CD14-positive monocyte (primary cell): ENCODE data around the gene DIPK1C. TPM values are rescaled to one million over a fixed set of nuclear protein-coding genes. Genes with fewer than 3 reads are reported as not detected.

ENCODE experiments used
- DNase-seq, 3 donors: peaks; one replicate each; pipeline ENCODE4 v3.0.0-alpha.2; 2011 to 2022
- H2AFZ ChIP-seq: 2 replicates; pipeline ENCODE4 v1.6.0; 2012; ENCODE audit warnings: mild to moderate bottlenecking, low read depth, low read length, inconsistent platforms; ENCODE audit not compliant: insufficient read depth, poor library complexity, severe bottlenecking
- H3K27ac ChIP-seq, 2 donors: 1 replicate in 1 of 2; 2 replicates in 1 of 2; pipeline ENCODE4 v1.5.1; 2012 to 2013; ENCODE audit warnings: low read length in 2 of 2, control low read depth in 1 of 2, inconsistent platforms in 1 of 2, low read depth in 1 of 2, mild to moderate bottlenecking in 1 of 2
- H3K27me3 ChIP-seq, 2 donors: one replicate each; pipeline versions ENCODE4 v1.6.0 to v1.6.1; 2011 to 2013; ENCODE audit warnings: low read length in 2 of 2; ENCODE audit not compliant: control insufficient read depth in 2 of 2, insufficient read depth in 2 of 2
- H3K36me3 ChIP-seq, 2 donors: replicated peaks in 1 of 2; 1 replicate in 1 of 2; 2 replicates in 1 of 2; pipeline versions ENCODE4 v1.5.1 to v1.6.1; 2012 to 2013; ENCODE audit warnings: low read length in 2 of 2, control low read depth in 1 of 2, inconsistent platforms in 1 of 2, mild to moderate bottlenecking in 1 of 2; ENCODE audit not compliant: insufficient read depth in 2 of 2, control insufficient read depth in 1 of 2
- H3K4me1 ChIP-seq, 2 donors: 1 replicate in 1 of 2; 2 replicates in 1 of 2; pipeline versions ENCODE4 v1.5.1 to v1.6.1; 2012 to 2013; ENCODE audit warnings: low read length in 2 of 2, control low read depth in 1 of 2, inconsistent platforms in 1 of 2, mild to moderate bottlenecking in 1 of 2, moderate library complexity in 1 of 2; ENCODE audit not compliant: insufficient read depth in 2 of 2, control insufficient read depth in 1 of 2
- H3K4me2 ChIP-seq: replicated peaks from 2 replicates; pipeline ENCODE3; 2012; ENCODE audit warnings: low read length, moderate library complexity, mild to moderate bottlenecking; ENCODE audit not compliant: poor library complexity, severe bottlenecking; ENCODE audit errors: extremely low read depth
- H3K4me3 ChIP-seq, 3 experiments: fragments of 200-600 bp in 1 of 3; sonication (generic) in 1 of 3; replicated peaks in 1 of 3; 1 replicate in 2 of 3; 2 replicates in 1 of 3; pipeline ENCODE4 v1.5.1; 2011 to 2013; ENCODE audit warnings: low read length in 3 of 3, mild to moderate bottlenecking in 3 of 3, control low read depth in 2 of 3, low read depth in 2 of 3, inconsistent platforms in 1 of 3, moderate library complexity in 1 of 3
- H3K79me2 ChIP-seq: 2 replicates; pipeline ENCODE4 v1.6.0; 2012; ENCODE audit warnings: mild to moderate bottlenecking, control low read depth, inconsistent platforms, low read length, moderate library complexity; ENCODE audit not compliant: insufficient read depth
- H3K9ac ChIP-seq: 2 replicates; pipeline ENCODE4 v1.6.0; 2017; ENCODE audit warnings: low read length, mild to moderate bottlenecking; ENCODE audit not compliant: insufficient read depth, poor library complexity, severe bottlenecking
- H3K9me3 ChIP-seq, 2 donors: replicated peaks in 1 of 2; 1 replicate in 1 of 2; 2 replicates in 1 of 2; pipeline versions ENCODE4 v1.5.1 to v1.6.1; 2012 to 2013; ENCODE audit warnings: low read length in 2 of 2, control low read depth in 1 of 2; ENCODE audit not compliant: control insufficient read depth in 1 of 2, insufficient read depth in 1 of 2
- H4K20me1 ChIP-seq: 2 replicates; pipeline ENCODE4 v1.6.0; 2012; ENCODE audit warnings: mild to moderate bottlenecking, low read length, control low read depth, moderate library complexity; ENCODE audit not compliant: insufficient read depth
- H3K27ac Mint-ChIP-seq, 7 donors: one replicate each; pipeline ENCODE4 v1.8.0; 2020; ENCODE audit warnings: mild to moderate bottlenecking in 7 of 7, mixed read lengths in 7 of 7, moderate library complexity in 6 of 7, inconsistent platforms in 2 of 7
- H3K27me3 Mint-ChIP-seq, 3 donors: one replicate each; pipeline ENCODE4 v1.8.0; 2021 to 2022; ENCODE audit warnings: low read depth in 3 of 3, mild to moderate bottlenecking in 3 of 3, mixed read lengths in 3 of 3, moderate library complexity in 3 of 3, inconsistent platforms in 1 of 3
- H3K36me3 Mint-ChIP-seq, 2 donors: one replicate each; pipeline ENCODE4 v1.8.0; 2020; ENCODE audit warnings: mixed read lengths in 2 of 2, inconsistent platforms in 1 of 2, mild to moderate bottlenecking in 1 of 2
- H3K4me1 Mint-ChIP-seq: one replicate; pipeline ENCODE4 v1.8.0; 2020; ENCODE audit warnings: mild to moderate bottlenecking, mixed read lengths
- H3K4me3 Mint-ChIP-seq, 2 donors: one replicate each; pipeline ENCODE4 v1.8.0; 2020; ENCODE audit warnings: mild to moderate bottlenecking in 2 of 2, mixed read lengths in 2 of 2, moderate library complexity in 1 of 2
- H3K9me3 Mint-ChIP-seq, 7 donors: one replicate each; pipeline ENCODE4 v1.8.0; 2020 to 2022; ENCODE audit warnings: mixed read lengths in 7 of 7, mild to moderate bottlenecking in 6 of 7, moderate library complexity in 6 of 7, inconsistent platforms in 2 of 7
- WGBS: methylation state at CpG from one replicate; pipeline ENCODE4 v1.1.5; 2013; ENCODE audit warnings: missing lambda C conversion rate; ENCODE audit not compliant: insufficient coverage; 5-methylcytosine and 5-hydroxymethylcytosine counted together
- intact Hi-C, 2 donors: fragments of 100-400 bp; cut with micrococcal nuclease; formaldehyde crosslinking; loops; one replicate each; pipeline versions ENCODE4 v1.15.0 to v1.15.1; 2023
- polyA plus RNA-seq, 3 donors: library from polyadenylated mRNA; depleted of rRNA in 1 of 3; unstranded in 2 of 3; stranded (reverse) in 1 of 3; fragments of 300-500 nt in 2 of 3; fragments of >200 nt in 1 of 3; fragmentation: Illumina TruSeq in 2 of 3; gene quantifications; 1 replicate in 2 of 3; 2 replicates in 1 of 3; pipeline ENCODE4 v1.2.3, GENCODE V29; 2012 to 2021
- TF ChIP-seq, protein P1 (sequence below): fragments of 200-600 bp; IDR thresholded peaks from one replicate; pipeline ENCODE4 v1.8.0; 2022; ENCODE audit warnings: antibody characterized with exemption, mild to moderate bottlenecking

Gene DIPK1C
- polyA plus RNA-seq, 3 donors, result not detected

DNA sequence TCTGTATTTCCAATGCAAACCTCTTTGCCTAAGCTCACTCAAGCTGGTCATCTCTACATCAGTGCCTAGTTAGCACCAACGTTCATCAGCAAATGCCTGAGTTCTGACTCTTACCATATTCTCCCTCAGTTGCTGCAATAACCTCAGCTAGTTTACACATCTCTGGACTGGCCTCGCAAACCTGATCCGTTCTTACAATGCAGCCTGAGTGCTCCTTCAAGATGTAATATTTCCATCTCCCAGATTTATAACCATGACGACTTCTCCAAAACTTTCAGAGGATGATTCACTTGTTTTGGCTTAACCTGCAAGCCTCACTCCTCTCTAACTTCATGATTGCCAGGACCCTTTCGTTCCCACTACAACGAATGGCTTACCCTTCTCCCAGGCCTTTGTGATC, 69.7 kb downstream of the DIPK1C start:
- Mint-ChIP-seq H3K36me3 (peaks cover 0 to 3% of the 10 kb centered on the region in 2 donors), H3K27me3 (peaks cover 0 to 3% (median 0%) of the 10 kb centered on the region in 3 donors), H3K4me1 (peaks cover 31% of the 10 kb centered on the region), H3K4me3 (no peak overlapping the region), H3K9me3 (peaks cover 0 to 5% (median 0%) of the 10 kb centered on the region in 7 donors), H3K27ac (peak overlapping the region in 1 of 7 donors; percentile 20)
- no peak overlapping the region for H3K4me2 ChIP-seq
- no peaks in the 10 kb centered on the region for H4K20me1 ChIP-seq
- intact Hi-C loops, result no loop called here
- H3K36me3 ChIP-seq, result no peaks in the 10 kb centered on the region
- no peak overlapping the region for H2AFZ ChIP-seq
- peaks cover 0 to 2% of the 10 kb centered on the region in 2 donors for H3K9me3 ChIP-seq
- peaks cover 36 to 38% of the 10 kb centered on the region in 2 donors for H3K4me1 ChIP-seq
- no peak for DNase-seq
- H3K9ac ChIP-seq, result no peak overlapping the region
- WGBS, result 96% methylated on average over 6 of the region's 6 CpGs
- no peak overlapping the region for H3K4me3 ChIP-seq
- TF ChIP-seq, protein P1, sequence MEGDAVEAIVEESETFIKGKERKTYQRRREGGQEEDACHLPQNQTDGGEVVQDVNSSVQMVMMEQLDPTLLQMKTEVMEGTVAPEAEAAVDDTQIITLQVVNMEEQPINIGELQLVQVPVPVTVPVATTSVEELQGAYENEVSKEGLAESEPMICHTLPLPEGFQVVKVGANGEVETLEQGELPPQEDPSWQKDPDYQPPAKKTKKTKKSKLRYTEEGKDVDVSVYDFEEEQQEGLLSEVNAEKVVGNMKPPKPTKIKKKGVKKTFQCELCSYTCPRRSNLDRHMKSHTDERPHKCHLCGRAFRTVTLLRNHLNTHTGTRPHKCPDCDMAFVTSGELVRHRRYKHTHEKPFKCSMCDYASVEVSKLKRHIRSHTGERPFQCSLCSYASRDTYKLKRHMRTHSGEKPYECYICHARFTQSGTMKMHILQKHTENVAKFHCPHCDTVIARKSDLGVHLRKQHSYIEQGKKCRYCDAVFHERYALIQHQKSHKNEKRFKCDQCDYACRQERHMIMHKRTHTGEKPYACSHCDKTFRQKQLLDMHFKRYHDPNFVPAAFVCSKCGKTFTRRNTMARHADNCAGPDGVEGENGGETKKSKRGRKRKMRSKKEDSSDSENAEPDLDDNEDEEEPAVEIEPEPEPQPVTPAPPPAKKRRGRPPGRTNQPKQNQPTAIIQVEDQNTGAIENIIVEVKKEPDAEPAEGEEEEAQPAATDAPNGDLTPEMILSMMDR, result no peak
- no peaks in the 10 kb centered on the region for H3K79me2 ChIP-seq
- H3K27ac ChIP-seq, result no peak overlapping the region
- H3K27me3 ChIP-seq, result no peaks in the 10 kb centered on the region

Other genes starting within 250 kb of the DIPK1C start
- 10 to 100 TPM; 19.0 to 27.6 (median 22.4) TPM for gene CYB5A, start 165.3 kb downstream of the DIPK1C start, polyA plus RNA-seq
- not detected for gene C18orf63, start 141.5 kb downstream of the DIPK1C start, polyA plus RNA-seq
- gene CNDP2, start 39.1 kb upstream of the DIPK1C start, polyA plus RNA-seq, result 100 to 1,000 TPM; 103 to 186 (median 122) TPM
- gene CNDP1, start 77.2 kb upstream of the DIPK1C start, polyA plus RNA-seq, result not detected
- 1 to 10 TPM; 1.3 to 3.6 (median 1.6) TPM for gene ZNF407, start 140.6 kb upstream of the DIPK1C start, polyA plus RNA-seq